ENCODE data around the gene ELF2. TPM values are rescaled to one million over a fixed set of nuclear protein-coding genes. Genes with fewer than 3 reads are reported as not detected.
A peak's percentile ranks its signal among the peaks of the same experiment; 100 is the strongest.
"Not testable (repeated sequence)": the region's sequence is repeated elsewhere in the genome, so short reads cannot be mapped to it uniquely, and the experiment has no call there.

ELF2 gene
- total and polyA plus RNA-seq, 2 donors from 2014 or later, result 12.8 to 58.5 TPM

GRCh38 chr4:139167774-139168444 lies 9.1 kb downstream of the ELF2 start:
- H3K27me3 ChIP-seq (ENCODE audit: control insufficient read depth, insufficient read depth, low read length), result no peaks in the 10 kb centered on the region
- H3K4me1 ChIP-seq (ENCODE audit: control insufficient read depth in 2 of 3, insufficient read depth in 2 of 3, low read depth in 1 of 3, low read length in 3 of 3), result peaks cover 0 to 6% (median 4%) of the 10 kb centered on the region in 3 donors
- H3K36me3 ChIP-seq (ENCODE audit: control insufficient read depth in 2 of 3, insufficient read depth in 3 of 3, low read length in 3 of 3), result no peaks in the 10 kb centered on the region
- no peaks in the 10 kb centered on the region for H3K9me3 ChIP-seq (ENCODE audit: control insufficient read depth in 2 of 3, insufficient read depth in 1 of 3, low read length in 3 of 3)
- peak overlapping the region in 1 of 3 donors; percentile 45 for H3K4me3 ChIP-seq (ENCODE audit: low read length in 3 of 3)
- peak overlapping the region in 1 of 2 donors; percentile 23 for H3K27ac ChIP-seq (ENCODE audit: low read depth in 2 of 2, low read length in 2 of 2)
- intact Hi-C loops (cut with DNase I), result no loop called here
- no peak overlapping the region for H3K9ac ChIP-seq (ENCODE audit: low read length in 3 of 3)
- FAIRE-seq (no peak), DNase-seq (peak in 1 of 5 donors; percentile 24)
- TF ChIP-seq CTCF (IDR thresholded peaks at IDR 0.05; ENCODE audit: borderline replicate concordance, extremely low read depth, insufficient read depth), result peak; percentile 34

- no peaks in the 10 kb centered on the region for H3K36me3 ChIP-seq (ENCODE audit: control insufficient read depth in 2 of 3, insufficient read depth in 3 of 3, low read length in 3 of 3)
- H3K4me3 ChIP-seq (ENCODE audit: low read length in 3 of 3), result no peak overlapping the region
- H3K27ac ChIP-seq (ENCODE audit: low read depth in 2 of 2, low read length in 2 of 2), result no peak overlapping the region
- no peak for TF ChIP-seq CTCF (IDR thresholded peaks at IDR 0.05; ENCODE audit: borderline replicate concordance, extremely low read depth, insufficient read depth)
- no peak overlapping the region for H3K9ac ChIP-seq (ENCODE audit: low read length in 3 of 3)
- H3K27me3 ChIP-seq (ENCODE audit: control insufficient read depth, insufficient read depth, low read length), result no peaks in the 10 kb centered on the region
- FAIRE-seq (no peak), DNase-seq (no peak)
- H3K4me1 ChIP-seq (ENCODE audit: control insufficient read depth in 2 of 3, insufficient read depth in 2 of 3, low read depth in 1 of 3, low read length in 3 of 3), result peaks cover 0 to 6% (median 4%) of the 10 kb centered on the region in 3 donors
- H3K9me3 ChIP-seq (ENCODE audit: control insufficient read depth in 2 of 3, insufficient read depth in 1 of 3, low read length in 3 of 3), result no peaks in the 10 kb centered on the region
- intact Hi-C loops (cut with DNase I), result no loop called here
Observed at GRCh38 chr4:139164731-139165130, 12.3 kb downstream of the ELF2 start.

GRCh38 chr4:139163806-139164206 lies 13.2 kb downstream of the ELF2 start:
- DNase-seq (no peak), FAIRE-seq (no peak)
- Histone ChIP-seq H3K36me3 (ENCODE audit: control insufficient read depth in 2 of 3, insufficient read depth in 3 of 3, low read length in 3 of 3) (no peaks in the 10 kb centered on the region), H3K4me1 (ENCODE audit: control insufficient read depth in 2 of 3, insufficient read depth in 2 of 3, low read depth in 1 of 3, low read length in 3 of 3) (peaks cover 0 to 6% (median 4%) of the 10 kb centered on the region in 3 donors), H3K9ac (ENCODE audit: low read length in 3 of 3) (no peak overlapping the region), H3K27ac (ENCODE audit: low read depth in 2 of 2, low read length in 2 of 2) (no peak overlapping the region), H3K27me3 (ENCODE audit: control insufficient read depth, insufficient read depth, low read length) (no peaks in the 10 kb centered on the region), H3K4me3 (ENCODE audit: low read length in 3 of 3) (no peak overlapping the region), H3K9me3 (ENCODE audit: control insufficient read depth in 2 of 3, insufficient read depth in 1 of 3, low read length in 3 of 3) (no peaks in the 10 kb centered on the region)
- no peak for TF ChIP-seq CTCF (IDR thresholded peaks at IDR 0.05; ENCODE audit: borderline replicate concordance, extremely low read depth, insufficient read depth)
- intact Hi-C loops (cut with DNase I), result no loop called here

GRCh38 chr4:139157977-139158376 lies 19.0 kb downstream of the ELF2 start:
- H3K9me3 ChIP-seq (ENCODE audit: control insufficient read depth in 2 of 3, insufficient read depth in 1 of 3, low read length in 3 of 3); FAIRE-seq; H3K9ac ChIP-seq (ENCODE audit: low read length in 3 of 3); DNase-seq; intact Hi-C loops (cut with DNase I); H3K4me3 ChIP-seq (ENCODE audit: low read length in 3 of 3); H3K27ac ChIP-seq (ENCODE audit: low read depth in 2 of 2, low read length in 2 of 2); H3K27me3 ChIP-seq (ENCODE audit: control insufficient read depth, insufficient read depth, low read length); H3K36me3 ChIP-seq (ENCODE audit: control insufficient read depth in 2 of 3, insufficient read depth in 3 of 3, low read length in 3 of 3); H3K4me1 ChIP-seq (ENCODE audit: control insufficient read depth in 2 of 3, insufficient read depth in 2 of 3, low read depth in 1 of 3, low read length in 3 of 3): not testable (repeated sequence)
